ENCODE data around the gene FIBCD1. TPM values are rescaled to one million over a fixed set of nuclear protein-coding genes. Genes with fewer than 3 reads are reported as not detected.

FIBCD1 gene
- total and polyA plus RNA-seq, 3 experiments from 2014 or later = not detected

DNA sequence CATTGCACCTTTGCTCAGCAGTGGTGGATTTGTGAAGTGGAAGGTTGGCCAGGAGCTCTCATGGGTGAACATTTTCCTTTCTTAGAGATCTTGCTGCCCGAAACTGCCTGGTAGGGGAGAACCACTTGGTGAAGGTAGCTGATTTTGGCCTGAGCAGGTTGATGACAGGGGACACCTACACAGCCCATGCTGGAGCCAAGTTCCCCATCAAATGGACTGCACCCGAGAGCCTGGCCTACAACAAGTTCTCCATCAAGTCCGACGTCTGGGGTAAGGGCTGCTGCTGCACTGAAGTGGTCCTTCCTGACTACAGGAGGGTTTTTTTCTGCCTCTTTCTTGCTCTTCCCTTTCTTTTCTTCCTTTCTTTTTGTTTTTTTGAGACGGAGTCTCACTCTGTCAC is 64.3 kb downstream of the FIBCD1 start:
- Mint-ChIP-seq H3K9me3 (no peaks in the 10 kb centered on the region), H3K27me3 (peaks cover 0 to 1% of the 10 kb centered on the region in 2 donors), H3K27ac (no peak overlapping the region), H3K36me3 (peaks cover 0 to 84% (median 8%) of the 10 kb centered on the region in 3 donors), H3K4me1 (no peaks in the 10 kb centered on the region), H3K4me3 (no peak overlapping the region)
- Histone ChIP-seq H3K27ac (ENCODE audit: low read depth, low read length) (no peak overlapping the region), H3K4me1 (ENCODE audit: insufficient read depth, low read length) (no peaks in the 10 kb centered on the region), H3K4me3 (ENCODE audit: low read length) (no peak overlapping the region), H3K27me3 (ENCODE audit: insufficient read depth, low read length, poor library complexity, severe bottlenecking) (no peaks in the 10 kb centered on the region), H3K36me3 (ENCODE audit: insufficient read depth, low read length) (peaks cover 43% of the 10 kb centered on the region), H3K9me3 (ENCODE audit: low read length) (no peaks in the 10 kb centered on the region)
- no peak for DNase-seq
- ChIA-PET POLR2A (no interaction called here), CTCF (no interaction called here)

DNA sequence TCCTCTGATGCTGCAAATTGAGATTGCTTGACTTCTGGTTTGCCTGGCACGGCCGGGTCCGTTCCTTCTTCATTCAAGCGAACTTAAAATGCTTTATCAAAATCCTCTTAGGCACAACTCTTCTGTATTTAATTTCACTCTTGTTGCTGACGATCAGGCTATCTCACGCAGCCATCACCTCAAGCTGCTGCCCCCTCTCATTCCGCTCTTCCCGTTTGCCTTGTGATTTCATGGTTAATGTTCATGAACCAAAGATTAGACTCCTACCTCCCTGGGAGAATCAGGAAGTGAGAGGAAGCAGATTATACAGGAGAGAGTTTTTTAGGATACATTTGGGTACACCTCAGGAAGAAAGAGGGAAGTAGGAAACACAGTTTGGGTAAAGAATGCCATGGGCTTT is 65.1 kb downstream of the FIBCD1 start:
- Histone ChIP-seq H3K4me1 (ENCODE audit: insufficient read depth, low read length) (no peaks in the 10 kb centered on the region), H3K36me3 (ENCODE audit: insufficient read depth, low read length) (peaks cover 35% of the 10 kb centered on the region), H3K27ac (ENCODE audit: low read depth, low read length) (no peak overlapping the region), H3K27me3 (ENCODE audit: insufficient read depth, low read length, poor library complexity, severe bottlenecking) (no peaks in the 10 kb centered on the region), H3K9me3 (ENCODE audit: low read length) (no peaks in the 10 kb centered on the region), H3K4me3 (ENCODE audit: low read length) (no peak overlapping the region)
- H3K27ac Mint-ChIP-seq = peak overlapping the region in 1 of 8 donors; percentile 33
- CTCF ChIA-PET = no interaction called here
- no peaks in the 10 kb centered on the region for H3K4me1 Mint-ChIP-seq
- peaks cover 0 to 1% of the 10 kb centered on the region in 2 donors for H3K27me3 Mint-ChIP-seq
- no peak overlapping the region for H3K4me3 Mint-ChIP-seq
- no peaks in the 10 kb centered on the region for H3K9me3 Mint-ChIP-seq
- DNase-seq = no peak
- peaks cover 0 to 81% (median 7%) of the 10 kb centered on the region in 3 donors for H3K36me3 Mint-ChIP-seq
- POLR2A ChIA-PET = no interaction called here

DNA sequence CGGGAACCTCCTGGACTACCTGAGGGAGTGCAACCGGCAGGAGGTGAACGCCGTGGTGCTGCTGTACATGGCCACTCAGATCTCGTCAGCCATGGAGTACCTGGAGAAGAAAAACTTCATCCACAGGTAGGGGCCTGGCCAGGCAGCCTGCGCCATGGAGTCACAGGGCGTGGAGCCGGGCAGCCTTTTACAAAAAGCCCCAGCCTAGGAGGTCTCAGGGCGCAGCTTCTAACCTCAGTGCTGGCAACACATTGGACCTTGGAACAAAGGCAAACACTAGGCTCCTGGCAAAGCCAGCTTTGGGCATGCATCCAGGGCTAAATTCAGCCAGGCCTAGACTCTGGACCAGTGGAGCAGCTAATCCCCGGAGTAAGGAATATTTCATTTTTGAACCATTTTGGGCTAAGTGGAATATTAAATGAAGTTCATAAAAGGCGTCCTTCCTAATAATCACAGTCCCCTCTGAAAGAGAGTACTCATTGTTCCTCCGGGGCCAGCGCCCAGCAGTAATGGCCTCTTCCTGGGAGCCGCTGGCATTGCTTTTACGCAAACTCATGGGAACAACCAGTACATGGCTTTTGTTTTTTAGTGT is 66.0 kb downstream of the FIBCD1 start:
- no peak for DNase-seq
- no peak overlapping the region for H3K27ac ChIP-seq (ENCODE audit: low read depth, low read length)
- H3K36me3 Mint-ChIP-seq = peaks cover 0 to 75% (median 7%) of the 10 kb centered on the region in 3 donors
- peaks cover 0 to 1% of the 10 kb centered on the region in 2 donors for H3K27me3 Mint-ChIP-seq
- H3K4me3 Mint-ChIP-seq = no peak overlapping the region
- H3K4me1 ChIP-seq (ENCODE audit: insufficient read depth, low read length) = no peaks in the 10 kb centered on the region
- no peaks in the 10 kb centered on the region for H3K27me3 ChIP-seq (ENCODE audit: insufficient read depth, low read length, poor library complexity, severe bottlenecking)
- H3K4me1 Mint-ChIP-seq = no peaks in the 10 kb centered on the region
- peaks cover 30% of the 10 kb centered on the region for H3K36me3 ChIP-seq (ENCODE audit: insufficient read depth, low read length)
- H3K9me3 Mint-ChIP-seq = no peaks in the 10 kb centered on the region
- CTCF ChIA-PET = no interaction called here
- no peak overlapping the region for H3K27ac Mint-ChIP-seq
- H3K9me3 ChIP-seq (ENCODE audit: low read length) = no peaks in the 10 kb centered on the region
- no peak overlapping the region for H3K4me3 ChIP-seq (ENCODE audit: low read length)
- POLR2A ChIA-PET = no interaction called here

DNA sequence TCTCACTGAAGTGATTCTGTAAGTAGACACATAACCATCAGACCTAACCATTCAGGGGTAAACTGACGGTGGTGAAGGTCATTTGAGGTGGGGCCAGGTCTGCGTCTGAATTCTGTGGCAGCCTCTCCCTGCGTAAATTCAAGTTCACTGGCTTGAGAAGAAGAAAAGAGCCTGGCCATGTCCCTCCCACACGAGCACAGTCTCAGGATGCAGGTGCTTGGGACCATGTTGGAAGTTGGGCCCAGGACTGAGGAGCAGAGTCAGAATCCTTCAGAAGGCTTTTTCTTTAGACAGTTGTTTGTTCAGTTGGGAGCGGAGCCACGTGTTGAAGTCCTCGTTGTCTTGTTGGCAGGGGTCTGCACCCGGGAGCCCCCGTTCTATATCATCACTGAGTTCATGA is 66.5 kb downstream of the FIBCD1 start:
- H3K4me3 ChIP-seq (ENCODE audit: low read length) = no peak overlapping the region
- H3K4me3 Mint-ChIP-seq = no peak overlapping the region
- no peak for DNase-seq
- H3K4me1 ChIP-seq (ENCODE audit: insufficient read depth, low read length) = no peaks in the 10 kb centered on the region
- H3K36me3 Mint-ChIP-seq = peaks cover 0 to 74% (median 7%) of the 10 kb centered on the region in 3 donors
- no peaks in the 10 kb centered on the region for H3K9me3 Mint-ChIP-seq
- no peaks in the 10 kb centered on the region for H3K4me1 Mint-ChIP-seq
- no peaks in the 10 kb centered on the region for H3K27me3 ChIP-seq (ENCODE audit: insufficient read depth, low read length, poor library complexity, severe bottlenecking)
- CTCF ChIA-PET = no interaction called here
- H3K36me3 ChIP-seq (ENCODE audit: insufficient read depth, low read length) = peaks cover 30% of the 10 kb centered on the region
- POLR2A ChIA-PET = no interaction called here
- no peaks in the 10 kb centered on the region for H3K9me3 ChIP-seq (ENCODE audit: low read length)
- H3K27ac Mint-ChIP-seq = peak overlapping the region in 1 of 8 donors; percentile 66
- no peak overlapping the region for H3K27ac ChIP-seq (ENCODE audit: low read depth, low read length)
- peaks cover 0 to 1% of the 10 kb centered on the region in 2 donors for H3K27me3 Mint-ChIP-seq

DNA sequence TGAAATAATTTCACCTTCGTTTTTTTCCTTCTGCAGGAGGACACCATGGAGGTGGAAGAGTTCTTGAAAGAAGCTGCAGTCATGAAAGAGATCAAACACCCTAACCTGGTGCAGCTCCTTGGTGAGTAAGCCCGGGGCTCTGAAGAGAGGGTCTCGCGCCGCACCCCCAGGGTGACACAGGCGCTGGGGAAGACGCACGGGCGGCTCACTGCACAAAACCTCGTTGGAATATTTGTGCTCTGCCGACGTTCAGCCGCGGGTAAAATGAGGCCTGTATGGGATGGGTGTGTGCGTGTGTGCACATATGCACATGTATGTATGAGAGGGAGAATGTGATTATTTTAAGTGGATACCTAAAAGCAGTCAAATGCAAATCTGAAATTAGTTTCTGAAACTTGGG is 67.0 kb downstream of the FIBCD1 start:
- Histone ChIP-seq H3K9me3 (ENCODE audit: low read length) (no peaks in the 10 kb centered on the region), H3K27ac (ENCODE audit: low read depth, low read length) (no peak overlapping the region), H3K4me3 (ENCODE audit: low read length) (no peak overlapping the region), H3K27me3 (ENCODE audit: insufficient read depth, low read length, poor library complexity, severe bottlenecking) (no peaks in the 10 kb centered on the region), H3K4me1 (ENCODE audit: insufficient read depth, low read length) (no peaks in the 10 kb centered on the region), H3K36me3 (ENCODE audit: insufficient read depth, low read length) (peaks cover 30% of the 10 kb centered on the region)
- ChIA-PET CTCF (no interaction called here), POLR2A (no interaction called here)
- no peaks in the 10 kb centered on the region for H3K9me3 Mint-ChIP-seq
- H3K27me3 Mint-ChIP-seq = peaks cover 0 to 1% of the 10 kb centered on the region in 2 donors
- DNase-seq = no peak
- H3K4me1 Mint-ChIP-seq = peaks cover 0 to 3% (median under 1%) of the 10 kb centered on the region in 3 donors
- H3K27ac Mint-ChIP-seq = peak overlapping the region in 1 of 8 donors; percentile 66
- H3K4me3 Mint-ChIP-seq = peak overlapping the region in 1 of 7 donors; percentile 68
- peaks cover 0 to 70% (median 7%) of the 10 kb centered on the region in 3 donors for H3K36me3 Mint-ChIP-seq

DNA sequence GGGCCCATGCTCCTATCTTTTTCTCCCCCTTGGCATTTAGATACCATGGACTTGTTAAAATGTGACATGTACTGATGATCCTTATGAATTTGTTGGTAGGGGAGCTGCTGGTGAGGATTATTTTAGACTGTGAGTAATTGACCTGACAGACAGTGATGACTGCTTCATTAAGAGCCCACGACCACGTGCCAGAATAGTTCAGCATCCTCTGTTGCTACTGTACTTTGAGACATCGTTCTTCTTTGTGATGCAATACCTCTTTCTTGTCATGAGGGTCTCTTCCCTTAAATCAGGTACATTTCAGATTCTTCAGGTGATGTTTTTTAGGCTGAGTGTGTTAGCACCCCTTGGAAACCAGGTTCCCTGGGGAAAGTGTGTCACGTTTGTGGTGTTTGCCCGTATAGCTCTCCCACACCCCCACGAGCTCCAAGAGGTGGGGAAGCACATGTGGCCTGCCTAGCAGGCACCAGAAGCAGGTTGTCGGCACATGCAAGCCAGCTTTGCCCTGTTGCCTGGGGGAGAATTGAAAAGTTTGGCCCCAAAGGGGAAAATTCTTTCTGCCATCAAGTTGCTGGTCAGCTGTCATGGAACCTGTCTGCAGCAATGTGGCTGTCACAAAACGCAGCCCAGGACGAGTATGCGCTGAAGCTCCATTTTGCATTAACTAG is 67.5 kb downstream of the FIBCD1 start:
- H3K36me3 Mint-ChIP-seq = peaks cover 0 to 66% (median 7%) of the 10 kb centered on the region in 3 donors

DNA sequence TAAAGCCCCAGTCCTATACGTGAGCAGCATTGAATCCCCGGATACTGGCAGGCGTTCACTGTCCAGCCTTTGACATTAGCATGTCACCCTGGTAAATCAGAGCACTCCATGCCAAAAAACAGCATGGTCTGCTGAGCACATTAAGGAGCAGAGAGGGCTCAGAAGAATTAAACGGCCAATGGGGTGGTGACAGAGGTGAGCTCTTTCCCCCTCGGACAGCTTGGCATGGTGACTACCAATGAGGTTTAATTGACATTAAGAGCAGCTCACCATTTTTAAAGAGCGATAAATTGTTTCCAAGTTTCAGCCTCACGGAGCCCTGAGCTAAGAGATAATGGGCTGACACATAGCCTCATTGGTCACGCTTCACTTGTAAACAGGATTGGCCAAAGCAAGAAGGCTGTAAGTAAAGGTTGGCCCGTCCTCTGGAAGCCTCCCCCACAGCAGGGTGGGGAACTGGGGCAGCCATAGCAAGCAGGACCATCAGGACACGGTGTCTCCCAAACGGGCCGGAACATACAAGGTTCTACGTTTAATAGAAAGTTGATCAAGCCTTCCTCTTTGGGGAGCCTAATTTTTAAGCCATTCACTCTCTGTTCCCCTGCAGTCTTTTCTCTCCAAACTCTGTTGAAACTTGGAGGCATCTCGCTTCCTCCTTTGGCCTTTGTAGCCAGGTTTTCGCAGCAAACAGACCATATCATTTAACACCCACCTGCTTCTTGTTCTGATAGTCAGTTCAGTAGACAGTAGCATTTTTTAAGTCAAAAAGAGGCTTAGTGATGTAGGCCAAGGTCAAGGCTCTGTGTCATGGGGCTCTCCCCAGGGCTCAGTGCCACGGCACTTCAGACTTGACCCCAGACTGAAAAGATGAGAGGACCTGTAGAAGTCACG is 68.3 kb downstream of the FIBCD1 start:
- Mint-ChIP-seq H3K4me1 (peaks cover 4 to 9% (median 4%) of the 10 kb centered on the region in 3 donors), H3K27ac (peak overlapping the region in 1 of 8 donors; percentile 40), H3K4me3 (no peak overlapping the region), H3K27me3 (peaks cover 0 to 1% of the 10 kb centered on the region in 2 donors), H3K36me3 (peaks cover 0 to 63% (median 8%) of the 10 kb centered on the region in 3 donors), H3K9me3 (no peaks in the 10 kb centered on the region)
- peaks cover 30% of the 10 kb centered on the region for H3K36me3 ChIP-seq (ENCODE audit: insufficient read depth, low read length)
- POLR2A ChIA-PET = no interaction called here
- no peak overlapping the region for H3K27ac ChIP-seq (ENCODE audit: low read depth, low read length)
- CTCF ChIA-PET = interaction anchor here (1.0 kb wide), 1 partner anchor 100 kb away, joined by 3 read pairs; no protein-coding TSS in a partner anchor
- no peaks in the 10 kb centered on the region for H3K9me3 ChIP-seq (ENCODE audit: low read length)
- H3K4me3 ChIP-seq (ENCODE audit: low read length) = no peak overlapping the region
- H3K27me3 ChIP-seq (ENCODE audit: insufficient read depth, low read length, poor library complexity, severe bottlenecking) = no peaks in the 10 kb centered on the region
- H3K4me1 ChIP-seq (ENCODE audit: insufficient read depth, low read length) = no peaks in the 10 kb centered on the region
- no peak for DNase-seq

More for the DNA sequence above, 67.5 kb downstream of the FIBCD1 start:
- Mint-ChIP-seq H3K27me3 (peaks cover 0 to 1% of the 10 kb centered on the region in 2 donors), H3K9me3 (no peaks in the 10 kb centered on the region), H3K4me3 (no peak overlapping the region), H3K27ac (peak overlapping the region in 1 of 8 donors; percentile 40), H3K4me1 (peaks cover under 1 to 5% (median 1%) of the 10 kb centered on the region in 3 donors)
- CTCF ChIA-PET = no interaction called here
- no peak for DNase-seq
- Histone ChIP-seq H3K4me1 (ENCODE audit: insufficient read depth, low read length) (no peaks in the 10 kb centered on the region), H3K27me3 (ENCODE audit: insufficient read depth, low read length, poor library complexity, severe bottlenecking) (no peaks in the 10 kb centered on the region), H3K36me3 (ENCODE audit: insufficient read depth, low read length) (peaks cover 30% of the 10 kb centered on the region), H3K27ac (ENCODE audit: low read depth, low read length) (no peak overlapping the region), H3K9me3 (ENCODE audit: low read length) (no peaks in the 10 kb centered on the region), H3K4me3 (ENCODE audit: low read length) (no peak overlapping the region)
- POLR2A ChIA-PET = no interaction called here

DNA sequence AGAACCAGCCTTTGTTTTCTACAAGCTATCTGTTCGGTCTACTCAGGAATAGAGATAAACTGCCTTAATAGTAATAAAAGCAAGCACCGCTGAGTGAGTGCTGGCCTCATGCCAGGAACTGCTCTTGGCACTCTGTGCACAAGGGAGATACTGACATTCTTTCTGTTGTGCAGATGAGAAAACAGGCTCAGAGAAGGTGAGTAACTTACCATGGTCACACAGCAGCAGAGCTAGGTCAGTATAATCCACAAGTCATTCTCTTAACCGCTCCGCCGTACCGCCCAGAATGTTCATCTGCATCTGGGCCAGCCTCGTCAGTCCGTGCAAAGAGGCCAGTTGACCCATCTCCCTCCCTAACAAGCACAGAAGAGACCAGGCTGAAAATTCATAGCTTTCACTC is 69.8 kb downstream of the FIBCD1 start:
- ChIA-PET POLR2A (interaction anchor here (0.6 kb wide), 1 partner anchor 34 kb away, joined by 3 read pairs; no protein-coding TSS in a partner anchor), CTCF (no interaction called here)
- Histone ChIP-seq H3K27ac (ENCODE audit: low read depth, low read length) (no peak overlapping the region), H3K4me1 (ENCODE audit: insufficient read depth, low read length) (no peaks in the 10 kb centered on the region), H3K9me3 (ENCODE audit: low read length) (no peaks in the 10 kb centered on the region), H3K27me3 (ENCODE audit: insufficient read depth, low read length, poor library complexity, severe bottlenecking) (no peaks in the 10 kb centered on the region), H3K36me3 (ENCODE audit: insufficient read depth, low read length) (peaks cover 23% of the 10 kb centered on the region), H3K4me3 (ENCODE audit: low read length) (no peak overlapping the region)
- DNase-seq = no peak
- Mint-ChIP-seq H3K9me3 (no peaks in the 10 kb centered on the region), H3K4me3 (no peak overlapping the region), H3K36me3 (peaks cover 0 to 58% (median 6%) of the 10 kb centered on the region in 3 donors), H3K27me3 (peaks cover 0 to 1% of the 10 kb centered on the region in 2 donors), H3K4me1 (peaks cover 4 to 9% (median 4%) of the 10 kb centered on the region in 3 donors), H3K27ac (no peak overlapping the region)
